ENCODE measurements around the gene PSMF1. TPM values are rescaled to one million over a fixed set of nuclear protein-coding genes. Genes with fewer than 3 reads are reported as not detected.
A peak's percentile ranks its signal among the peaks of the same experiment; 100 is the strongest.

Gene PSMF1
- total RNA-seq, 1 donor = 142 TPM

GRCh38 chr20:1205802-1206201 lies 87.4 kb downstream of the PSMF1 start:
- TF ChIP-seq CTCF (IDR thresholded peaks at IDR 0.05; ENCODE audit: insufficient read depth, low read length) = no peak
- no peak overlapping the region for H3K4me3 ChIP-seq (ENCODE audit: low read depth, low read length)
- no peak for DNase-seq (ENCODE audit: low read depth)

- DNase-seq (ENCODE audit: low read depth) = no peak
- H3K4me3 ChIP-seq (ENCODE audit: low read depth, low read length) = no peak overlapping the region
- no peak for TF ChIP-seq CTCF (IDR thresholded peaks at IDR 0.05; ENCODE audit: insufficient read depth, low read length)
Measured at GRCh38 chr20:1206366-1207148, 88.2 kb downstream of the PSMF1 start.

- no peak for TF ChIP-seq CTCF (IDR thresholded peaks at IDR 0.05; ENCODE audit: insufficient read depth, low read length)
- no peak for DNase-seq (ENCODE audit: low read depth)
- no peak overlapping the region for H3K4me3 ChIP-seq (ENCODE audit: low read depth, low read length)
Measured at GRCh38 chr20:1207293-1207878, 89.0 kb downstream of the PSMF1 start.

- peak; percentile 16 for DNase-seq (ENCODE audit: low read depth)
- TF ChIP-seq CTCF (IDR thresholded peaks at IDR 0.05; ENCODE audit: insufficient read depth, low read length) = peak; percentile 33
- no peak overlapping the region for H3K4me3 ChIP-seq (ENCODE audit: low read depth, low read length)
Measured at GRCh38 chr20:1209447-1210387, 91.3 kb downstream of the PSMF1 start.

GRCh38 chr20:1210501-1210900 lies 92.1 kb downstream of the PSMF1 start:
- H3K4me3 ChIP-seq (ENCODE audit: low read depth, low read length) = no peak overlapping the region
- no peak for DNase-seq (ENCODE audit: low read depth)
- TF ChIP-seq CTCF (IDR thresholded peaks at IDR 0.05; ENCODE audit: insufficient read depth, low read length) = no peak

- H3K4me3 ChIP-seq (ENCODE audit: low read depth, low read length) = no peak overlapping the region
- TF ChIP-seq CTCF (IDR thresholded peaks at IDR 0.05; ENCODE audit: insufficient read depth, low read length) = no peak
- DNase-seq (ENCODE audit: low read depth) = no peak
Measured at GRCh38 chr20:1212023-1212422, 93.6 kb downstream of the PSMF1 start.

All from fibroblast of the aortic adventitia (primary cell).